RWPE2 (cell line): ENCODE data around the gene CDX2.

Source experiments
- ATAC-seq: fragments of 200-7000 bp; cut with Tn5 transposase; 3 replicates; pipeline ENCODE4 v1.9.1; 2021; ENCODE audit warnings: low read depth
- DNase-seq: peaks from one replicate; pipeline ENCODE4 v3.0.0-alpha.2; 2020; ENCODE audit warnings: low spot score
- H3K27ac ChIP-seq: fragments of 450-650 bp; 2 replicates; pipeline ENCODE4 v1.5.1; 2017; ENCODE audit warnings: mild to moderate bottlenecking; ENCODE audit not compliant: poor library complexity, severe bottlenecking
- H3K27me3 ChIP-seq: fragments of 250-450 bp; sonication (Bioruptor Pico); 2 replicates; pipeline ENCODE4 v1.5.1; 2021; ENCODE audit warnings: mild to moderate bottlenecking, moderate library complexity; ENCODE audit not compliant: insufficient read depth, poor library complexity, severe bottlenecking
- H3K36me3 ChIP-seq: fragments of 250-450 bp; sonication (Bioruptor Pico); 2 replicates; pipeline ENCODE4 v1.5.1; 2020; ENCODE audit warnings: low read depth, mild to moderate bottlenecking, moderate library complexity
- H3K4me1 ChIP-seq: fragments of 250-450 bp; sonication (Bioruptor Pico); 2 replicates; pipeline ENCODE4 v1.5.1; 2021; ENCODE audit warnings: mild to moderate bottlenecking, moderate library complexity; ENCODE audit not compliant: insufficient read depth, poor library complexity, severe bottlenecking
- H3K4me3 ChIP-seq: fragments of 250-450 bp; sonication (Bioruptor Pico); 2 replicates; pipeline ENCODE4 v1.5.1; 2021; ENCODE audit warnings: mild to moderate bottlenecking, moderate library complexity; ENCODE audit not compliant: severe bottlenecking
- H3K9me3 ChIP-seq: fragments of 250-450 bp; sonication (Bioruptor Pico); 2 replicates; pipeline ENCODE4 v1.5.1; 2021; ENCODE audit warnings: mild to moderate bottlenecking, moderate library complexity; ENCODE audit not compliant: severe bottlenecking
- TF ChIP-seq, protein P1 (sequence below): fragments of 450-650 bp; IDR thresholded peaks from one replicate; pipeline ENCODE4 v1.5.1; 2017; ENCODE audit warnings: mild to moderate bottlenecking, moderate library complexity; ENCODE audit not compliant: poor library complexity, severe bottlenecking

CDX2 gene

DNA sequence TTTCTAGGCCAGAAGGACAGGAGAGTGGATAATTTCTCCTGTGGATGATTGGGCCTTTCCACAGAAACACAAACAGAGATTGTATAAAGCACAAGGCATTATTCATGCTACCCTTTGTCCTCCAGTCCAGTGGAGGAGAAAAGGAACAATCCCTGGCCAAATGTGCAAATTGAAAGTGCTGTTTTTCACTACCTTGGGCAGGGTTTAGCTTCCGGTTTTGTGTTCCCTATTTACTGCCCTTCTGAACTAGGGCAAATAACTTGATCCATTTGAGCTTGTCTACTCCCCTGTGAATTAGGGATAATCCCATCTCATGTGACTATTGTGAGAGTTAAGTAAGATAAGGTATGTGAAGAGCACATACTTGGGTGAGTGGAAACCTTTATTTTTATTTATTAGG, 36.0 kb downstream of the CDX2 start:
- H3K36me3 ChIP-seq: no peaks in the 10 kb centered on the region
- peaks cover 36% of the 10 kb centered on the region for H3K27me3 ChIP-seq
- H3K9me3 ChIP-seq: no peaks in the 10 kb centered on the region
- H3K27ac ChIP-seq: no peak overlapping the region
- ATAC-seq (no peak), DNase-seq (no peak)
- H3K4me3 ChIP-seq: no peak overlapping the region
- H3K4me1 ChIP-seq: no peaks in the 10 kb centered on the region
- TF ChIP-seq, protein P1, sequence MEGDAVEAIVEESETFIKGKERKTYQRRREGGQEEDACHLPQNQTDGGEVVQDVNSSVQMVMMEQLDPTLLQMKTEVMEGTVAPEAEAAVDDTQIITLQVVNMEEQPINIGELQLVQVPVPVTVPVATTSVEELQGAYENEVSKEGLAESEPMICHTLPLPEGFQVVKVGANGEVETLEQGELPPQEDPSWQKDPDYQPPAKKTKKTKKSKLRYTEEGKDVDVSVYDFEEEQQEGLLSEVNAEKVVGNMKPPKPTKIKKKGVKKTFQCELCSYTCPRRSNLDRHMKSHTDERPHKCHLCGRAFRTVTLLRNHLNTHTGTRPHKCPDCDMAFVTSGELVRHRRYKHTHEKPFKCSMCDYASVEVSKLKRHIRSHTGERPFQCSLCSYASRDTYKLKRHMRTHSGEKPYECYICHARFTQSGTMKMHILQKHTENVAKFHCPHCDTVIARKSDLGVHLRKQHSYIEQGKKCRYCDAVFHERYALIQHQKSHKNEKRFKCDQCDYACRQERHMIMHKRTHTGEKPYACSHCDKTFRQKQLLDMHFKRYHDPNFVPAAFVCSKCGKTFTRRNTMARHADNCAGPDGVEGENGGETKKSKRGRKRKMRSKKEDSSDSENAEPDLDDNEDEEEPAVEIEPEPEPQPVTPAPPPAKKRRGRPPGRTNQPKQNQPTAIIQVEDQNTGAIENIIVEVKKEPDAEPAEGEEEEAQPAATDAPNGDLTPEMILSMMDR: no peak

GRCh38 chr13:27929868-27930267, 39.2 kb downstream of the CDX2 start:
- Histone ChIP-seq H3K27ac (no peak overlapping the region), H3K36me3 (no peaks in the 10 kb centered on the region), H3K4me1 (no peaks in the 10 kb centered on the region), H3K9me3 (no peaks in the 10 kb centered on the region), H3K4me3 (no peak overlapping the region), H3K27me3 (peaks cover 69% of the 10 kb centered on the region)
- DNase-seq (no peak), ATAC-seq (no peak)
- TF ChIP-seq, protein P1: no peak

- DNase-seq (no peak), ATAC-seq (peak; percentile 17; the same call in 1 of the 3 replicates)
- peaks cover 77% of the 10 kb centered on the region for H3K27me3 ChIP-seq
- no peaks in the 10 kb centered on the region for H3K36me3 ChIP-seq
- TF ChIP-seq, protein P1: no peak
- H3K4me1 ChIP-seq: no peaks in the 10 kb centered on the region
- H3K4me3 ChIP-seq: no peak overlapping the region
- H3K9me3 ChIP-seq: no peaks in the 10 kb centered on the region
- no peak overlapping the region for H3K27ac ChIP-seq
Observed at GRCh38 chr13:27928805-27929753, 40.0 kb downstream of the CDX2 start.

GRCh38 chr13:27928353-27928804, 40.7 kb downstream of the CDX2 start:
- H3K4me3 ChIP-seq: no peak overlapping the region
- no peaks in the 10 kb centered on the region for H3K9me3 ChIP-seq
- no peaks in the 10 kb centered on the region for H3K4me1 ChIP-seq
- ATAC-seq (no peak), DNase-seq (no peak)
- TF ChIP-seq, protein P1: no peak
- peaks cover 84% of the 10 kb centered on the region for H3K27me3 ChIP-seq
- no peaks in the 10 kb centered on the region for H3K36me3 ChIP-seq
- no peak overlapping the region for H3K27ac ChIP-seq
